HFF-Myc (cell line): ENCODE measurements around the gene MOB2.

Experiments
- DNase-seq: peaks from one replicate; pipeline ENCODE4 v3.0.0-alpha.2; 2011; ENCODE audit warnings: low read depth; ENCODE audit errors: extremely low read depth
- H3K4me3 ChIP-seq: replicated peaks from 2 replicates; pipeline ENCODE4 v1.5.1; 2011; ENCODE audit warnings: low read depth, mild to moderate bottlenecking, control low read depth, low read length
- TF ChIP-seq, protein P1 (sequence below): IDR thresholded peaks from 2 replicates; pipeline ENCODE4 v1.5.1; 2012; ENCODE audit warnings: mild to moderate bottlenecking, low read depth, low read length, control low read depth; ENCODE audit errors: missing control alignments

The MOB2 gene

DNA sequence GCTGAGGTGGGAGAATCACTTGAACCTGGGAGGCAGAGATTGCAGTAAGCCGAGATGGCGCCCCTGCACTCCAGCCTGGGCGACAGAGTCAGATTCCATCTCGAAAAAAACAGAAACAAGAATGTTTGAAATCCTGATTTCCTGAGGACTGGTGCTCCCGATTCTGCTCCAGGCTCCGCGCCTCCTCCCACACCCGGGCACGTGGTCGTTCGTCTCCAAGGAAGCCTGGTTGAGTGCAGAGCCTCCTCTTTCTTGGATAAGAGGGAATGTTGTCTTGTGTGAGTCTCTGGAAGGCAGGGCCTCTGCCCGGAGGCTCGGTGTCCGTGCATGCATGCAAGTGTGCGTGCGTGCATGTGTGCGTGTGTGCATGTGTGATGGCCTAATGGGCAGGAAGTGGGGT lies 66.8 kb downstream of the MOB2 start:
- TF ChIP-seq, protein P1, sequence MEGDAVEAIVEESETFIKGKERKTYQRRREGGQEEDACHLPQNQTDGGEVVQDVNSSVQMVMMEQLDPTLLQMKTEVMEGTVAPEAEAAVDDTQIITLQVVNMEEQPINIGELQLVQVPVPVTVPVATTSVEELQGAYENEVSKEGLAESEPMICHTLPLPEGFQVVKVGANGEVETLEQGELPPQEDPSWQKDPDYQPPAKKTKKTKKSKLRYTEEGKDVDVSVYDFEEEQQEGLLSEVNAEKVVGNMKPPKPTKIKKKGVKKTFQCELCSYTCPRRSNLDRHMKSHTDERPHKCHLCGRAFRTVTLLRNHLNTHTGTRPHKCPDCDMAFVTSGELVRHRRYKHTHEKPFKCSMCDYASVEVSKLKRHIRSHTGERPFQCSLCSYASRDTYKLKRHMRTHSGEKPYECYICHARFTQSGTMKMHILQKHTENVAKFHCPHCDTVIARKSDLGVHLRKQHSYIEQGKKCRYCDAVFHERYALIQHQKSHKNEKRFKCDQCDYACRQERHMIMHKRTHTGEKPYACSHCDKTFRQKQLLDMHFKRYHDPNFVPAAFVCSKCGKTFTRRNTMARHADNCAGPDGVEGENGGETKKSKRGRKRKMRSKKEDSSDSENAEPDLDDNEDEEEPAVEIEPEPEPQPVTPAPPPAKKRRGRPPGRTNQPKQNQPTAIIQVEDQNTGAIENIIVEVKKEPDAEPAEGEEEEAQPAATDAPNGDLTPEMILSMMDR: no peak
- DNase-seq: no peak
- no peak overlapping the region for H3K4me3 ChIP-seq
